Glutamatergic neuron (in vitro differentiated cells): Measurements from ENCODE around the gene FOXN1. TPM values are rescaled to one million over a fixed set of nuclear protein-coding genes. Genes with fewer than 3 reads are reported as not detected.

Source experiments
- DNase-seq: peaks from one replicate; pipeline ENCODE4 v3.0.0; 2022
- H3K27ac Mint-ChIP-seq: one replicate; pipeline ENCODE4 v1.8.0; 2020; ENCODE audit warnings: mild to moderate bottlenecking, mixed read lengths, inconsistent platforms; ENCODE audit not compliant: unreplicated experiment
- H3K27me3 Mint-ChIP-seq: one replicate; pipeline ENCODE4 v1.8.0; 2020; ENCODE audit warnings: mild to moderate bottlenecking, moderate library complexity, mixed read lengths, inconsistent platforms; ENCODE audit not compliant: unreplicated experiment
- H3K36me3 Mint-ChIP-seq: one replicate; pipeline ENCODE4 v1.8.0; 2020; ENCODE audit warnings: mild to moderate bottlenecking, mixed read lengths, inconsistent platforms; ENCODE audit not compliant: unreplicated experiment
- H3K4me1 Mint-ChIP-seq: one replicate; pipeline ENCODE4 v1.8.0; 2020; ENCODE audit warnings: mild to moderate bottlenecking, low read depth, mixed read lengths, inconsistent platforms; ENCODE audit not compliant: unreplicated experiment
- H3K4me3 Mint-ChIP-seq: one replicate; pipeline ENCODE4 v1.8.0; 2020; ENCODE audit warnings: mild to moderate bottlenecking, mixed read lengths, inconsistent platforms; ENCODE audit not compliant: unreplicated experiment
- H3K9me3 Mint-ChIP-seq: one replicate; pipeline ENCODE4 v1.8.0; 2020; ENCODE audit warnings: mild to moderate bottlenecking, moderate library complexity, mixed read lengths, inconsistent platforms; ENCODE audit not compliant: unreplicated experiment
- CTCF ChIP-seq: fragments of 200-600 bp; sonication (generic); IDR thresholded peaks from one replicate; pipeline ENCODE4 v1.5.0; 2021; ENCODE audit not compliant: partially characterized antibody, unreplicated experiment
- total RNA-seq: library from RNA; stranded (reverse); fragmentation: NEBNext Ultra II Directional; extraction: Animal tissue kit (Norgen Biotek cat#: 25700); gene quantifications from one replicate; pipeline ENCODE4 v1.2.1, GENCODE V29; 2021; ENCODE audit not compliant: unreplicated experiment

FOXN1 gene
- total RNA-seq, 1 donor from 2014 or later = not detected

GRCh38 chr17:28488533-28489276, 17.4 kb upstream of the FOXN1 start:
- H3K27me3 Mint-ChIP-seq = peaks cover 5% of the 10 kb centered on the region
- peaks cover 3% of the 10 kb centered on the region for H3K4me1 Mint-ChIP-seq
- TF ChIP-seq CTCF = no peak
- H3K9me3 Mint-ChIP-seq = peaks cover 4% of the 10 kb centered on the region
- no peak overlapping the region for H3K27ac Mint-ChIP-seq
- H3K4me3 Mint-ChIP-seq = no peak overlapping the region
- no peak for DNase-seq
- no peaks in the 10 kb centered on the region for H3K36me3 Mint-ChIP-seq

GRCh38 chr17:28491286-28491685, 14.9 kb upstream of the FOXN1 start:
- Mint-ChIP-seq H3K27me3 (peaks cover 5% of the 10 kb centered on the region), H3K27ac (no peak overlapping the region), H3K36me3 (no peaks in the 10 kb centered on the region), H3K4me1 (peaks cover 2% of the 10 kb centered on the region), H3K9me3 (no peaks in the 10 kb centered on the region), H3K4me3 (no peak overlapping the region)
- no peak for TF ChIP-seq CTCF
- no peak for DNase-seq

GRCh38 chr17:28491860-28492259, 14.3 kb upstream of the FOXN1 start:
- Mint-ChIP-seq H3K36me3 (no peaks in the 10 kb centered on the region), H3K4me3 (no peak overlapping the region), H3K9me3 (no peaks in the 10 kb centered on the region), H3K27ac (no peak overlapping the region), H3K27me3 (peaks cover 5% of the 10 kb centered on the region), H3K4me1 (no peaks in the 10 kb centered on the region)
- no peak for DNase-seq
- no peak for TF ChIP-seq CTCF

GRCh38 chr17:28492352-28493310, 13.5 kb upstream of the FOXN1 start:
- Mint-ChIP-seq H3K27ac (no peak overlapping the region), H3K36me3 (no peaks in the 10 kb centered on the region), H3K9me3 (no peaks in the 10 kb centered on the region), H3K4me1 (no peaks in the 10 kb centered on the region), H3K27me3 (peaks cover 5% of the 10 kb centered on the region), H3K4me3 (no peak overlapping the region)
- DNase-seq = no peak
- no peak for TF ChIP-seq CTCF
